SK-N-SH (cell line): ENCODE measurements around the gene GSTO2.

Experiments used
- EP300 ChIP-seq, 2 experiments: IDR thresholded peaks; 2 replicates each; pipeline versions ENCODE4 v1.4.0 to v1.6.1; 2012; ENCODE audit warnings: borderline replicate concordance in 1 of 2, low read depth in 1 of 2, low read length in 1 of 2
- EZH2phosphoT487 ChIP-seq: fragments of 200-600 bp; sonication (generic); IDR thresholded peaks from 2 replicates; pipeline ENCODE4 v1.6.1; 2017; ENCODE audit warnings: low read depth, mixed run types, mild to moderate bottlenecking, antibody characterized with exemption, moderate library complexity, borderline replicate concordance
- FOXJ3 ChIP-seq: sonication (generic); formaldehyde crosslinking; IDR thresholded peaks from 2 replicates; pipeline ENCODE4 v1.5.1; 2020; ENCODE audit warnings: mild to moderate bottlenecking, missing genetic modification reagents
- FOXM1 ChIP-seq: IDR thresholded peaks from 2 replicates; pipeline ENCODE4 v1.4.0; 2012; ENCODE audit warnings: low read depth, mild to moderate bottlenecking
- MEF2A ChIP-seq: IDR thresholded peaks from 2 replicates; pipeline ENCODE4 v1.4.0; 2012; ENCODE audit warnings: low read depth, borderline replicate concordance
- MXI1 ChIP-seq: IDR thresholded peaks from 2 replicates; pipeline ENCODE4 v1.6.1; 2012; ENCODE audit warnings: mild to moderate bottlenecking, low read depth, low read length, improper control_type of control experiment
- NRF1 ChIP-seq: IDR thresholded peaks from 2 replicates; pipeline ENCODE4 v1.6.1; 2012; ENCODE audit warnings: low read depth, mild to moderate bottlenecking, low read length
- POLR2AphosphoS5 ChIP-seq: IDR thresholded peaks from 2 replicates; pipeline ENCODE4 v1.6.1; 2012; ENCODE audit warnings: low read depth, low read length
- SMC3 ChIP-seq: IDR thresholded peaks from 2 replicates; pipeline ENCODE4 v1.6.1; 2012; ENCODE audit warnings: low read depth, low read length, improper control_type of control experiment
- USF2 ChIP-seq: fragments of 150-350 bp; IDR thresholded peaks from 2 replicates; pipeline ENCODE4 v1.6.1; 2017; ENCODE audit warnings: antibody characterized with exemption, low read length, low read depth, borderline replicate concordance
- YY1 ChIP-seq: IDR thresholded peaks from 2 replicates; pipeline ENCODE4 v1.4.0; 2012; ENCODE audit warnings: low read depth, mild to moderate bottlenecking
- ZBTB33 ChIP-seq: IDR thresholded peaks from 2 replicates; pipeline ENCODE4 v1.4.0; 2012; ENCODE audit warnings: low read depth, borderline replicate concordance
- TF ChIP-seq, protein P1 (sequence below): fragments of 200-600 bp; sonication (generic); IDR thresholded peaks from 2 replicates; pipeline ENCODE4 v1.6.1; 2017; ENCODE audit warnings: antibody characterized with exemption, mild to moderate bottlenecking, moderate library complexity
- TF ChIP-seq, protein P2 (sequence below): IDR thresholded peaks from 2 replicates; pipeline ENCODE4 v1.4.0; 2012; ENCODE audit warnings: low read depth

- TF ChIP-seq, protein P1, sequence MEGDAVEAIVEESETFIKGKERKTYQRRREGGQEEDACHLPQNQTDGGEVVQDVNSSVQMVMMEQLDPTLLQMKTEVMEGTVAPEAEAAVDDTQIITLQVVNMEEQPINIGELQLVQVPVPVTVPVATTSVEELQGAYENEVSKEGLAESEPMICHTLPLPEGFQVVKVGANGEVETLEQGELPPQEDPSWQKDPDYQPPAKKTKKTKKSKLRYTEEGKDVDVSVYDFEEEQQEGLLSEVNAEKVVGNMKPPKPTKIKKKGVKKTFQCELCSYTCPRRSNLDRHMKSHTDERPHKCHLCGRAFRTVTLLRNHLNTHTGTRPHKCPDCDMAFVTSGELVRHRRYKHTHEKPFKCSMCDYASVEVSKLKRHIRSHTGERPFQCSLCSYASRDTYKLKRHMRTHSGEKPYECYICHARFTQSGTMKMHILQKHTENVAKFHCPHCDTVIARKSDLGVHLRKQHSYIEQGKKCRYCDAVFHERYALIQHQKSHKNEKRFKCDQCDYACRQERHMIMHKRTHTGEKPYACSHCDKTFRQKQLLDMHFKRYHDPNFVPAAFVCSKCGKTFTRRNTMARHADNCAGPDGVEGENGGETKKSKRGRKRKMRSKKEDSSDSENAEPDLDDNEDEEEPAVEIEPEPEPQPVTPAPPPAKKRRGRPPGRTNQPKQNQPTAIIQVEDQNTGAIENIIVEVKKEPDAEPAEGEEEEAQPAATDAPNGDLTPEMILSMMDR: peak; percentile 39; the same call in 1 of the 2 replicates
- TF ChIP-seq YY1: no peak
- peak; percentile 42; the same call in 1 of the 2 replicates for TF ChIP-seq SMC3
- no peak for TF ChIP-seq ZBTB33
- 0 out of 2 replicates have a peak, but pooled peaks have one; percentile 16 for TF ChIP-seq MEF2A
- TF ChIP-seq, protein P2, sequence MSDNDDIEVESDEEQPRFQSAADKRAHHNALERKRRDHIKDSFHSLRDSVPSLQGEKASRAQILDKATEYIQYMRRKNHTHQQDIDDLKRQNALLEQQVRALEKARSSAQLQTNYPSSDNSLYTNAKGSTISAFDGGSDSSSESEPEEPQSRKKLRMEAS: peak; percentile 80
- TF ChIP-seq FOXM1: no peak
- TF ChIP-seq MXI1: peak; percentile 84
- no peak for TF ChIP-seq FOXJ3 (CRISPR knock-in tag)
- no peak for TF ChIP-seq USF2
- TF ChIP-seq NRF1: no peak
- no peak for TF ChIP-seq EZH2phosphoT487
- TF ChIP-seq POLR2AphosphoS5: peak; percentile 48; the same call in 1 of the 2 replicates
- TF ChIP-seq EP300 (IDR thresholded peaks at IDR 0.05; ENCODE audit: borderline replicate concordance in 1 of 2, low read depth in 1 of 2, low read length in 1 of 2): peak in 1 of 2 experiments; percentile 38; a peak in 1 of 4 replicates
Measured at GRCh38 chr10:104300736-104301292, 31.8 kb downstream of the GSTO2 start.
